ENCODE results near the gene ENO4. TPM values are rescaled to one million over a fixed set of nuclear protein-coding genes. Genes with fewer than 3 reads are reported as not detected.

The ENO4 gene
- total RNA-seq, 1 experiment from 2014 or later: 0.22 TPM

DNA sequence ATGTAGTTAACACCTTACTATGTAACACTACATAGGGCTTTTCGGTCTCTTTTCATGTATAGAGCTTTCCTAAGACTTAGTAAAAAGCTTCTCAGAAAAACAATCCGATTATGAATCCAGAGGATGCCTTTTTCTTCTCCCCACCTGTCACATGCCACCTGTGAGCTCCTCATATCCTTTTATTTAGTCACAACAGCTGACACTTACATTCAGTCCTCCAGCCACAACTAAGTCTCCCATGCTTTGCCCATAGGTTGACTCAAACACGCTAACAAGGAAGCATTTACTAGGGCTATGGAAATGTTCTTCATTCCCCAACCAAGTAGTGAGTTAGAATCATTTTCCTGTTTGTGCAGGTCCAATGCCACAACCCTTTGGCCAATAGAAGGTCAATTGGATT is 7.9 kb downstream of the ENO4 start:
- Histone ChIP-seq H4K20me1 (ENCODE audit: insufficient read depth) (no peaks in the 10 kb centered on the region), H3K4me2 (ENCODE audit: low read length) (no peak overlapping the region), H3K9ac (ENCODE audit: low read length) (no peak overlapping the region), H3K4me1 (ENCODE audit: control insufficient read depth in 1 of 2, insufficient read depth in 2 of 2, low read length in 2 of 2) (peaks cover 0 to 4% of the 10 kb centered on the region in 2 experiments; a peak in 1 of 4 replicates), H3K4me3 (replicated peaks in 1 of 2; ENCODE audit: low read depth in 1 of 2, low read length in 2 of 2) (no peak overlapping the region), H3K9me2 (ENCODE audit: insufficient read depth) (0 out of 2 replicates have a peak, but pooled peaks cover 4% of the 10 kb centered on the region), H2AFZ (ENCODE audit: low read depth, low read length, poor library complexity, severe bottlenecking) (no peak overlapping the region), H3K9me3 (ENCODE audit: control insufficient read depth in 1 of 2, insufficient read depth in 1 of 2, low read depth in 1 of 2, low read length in 2 of 2) (peaks cover 0 to 10% of the 10 kb centered on the region in 2 experiments; a peak in 1 of 4 replicates), H3K27me3 (ENCODE audit: insufficient read depth, low read length) (no peaks in the 10 kb centered on the region), H3K79me2 (ENCODE audit: insufficient read depth, low read length) (no peaks in the 10 kb centered on the region), H3K36me3 (ENCODE audit: control insufficient read depth in 1 of 2, insufficient read depth in 2 of 2, low read length in 2 of 2) (no peaks in the 10 kb centered on the region), H3K27ac (ENCODE audit: low read depth, low read length) (no peak overlapping the region)
- POLR2A ChIA-PET: no interaction called here
- intact Hi-C loops (cut with micrococcal nuclease): no loop called here
- no peak for ATAC-seq
- CTCF ChIA-PET: no interaction called here
- TF ChIP-seq EGR1 (IDR thresholded peaks at IDR 0.05; ENCODE audit: low read depth): no peak
- TF ChIP-seq, protein P1, sequence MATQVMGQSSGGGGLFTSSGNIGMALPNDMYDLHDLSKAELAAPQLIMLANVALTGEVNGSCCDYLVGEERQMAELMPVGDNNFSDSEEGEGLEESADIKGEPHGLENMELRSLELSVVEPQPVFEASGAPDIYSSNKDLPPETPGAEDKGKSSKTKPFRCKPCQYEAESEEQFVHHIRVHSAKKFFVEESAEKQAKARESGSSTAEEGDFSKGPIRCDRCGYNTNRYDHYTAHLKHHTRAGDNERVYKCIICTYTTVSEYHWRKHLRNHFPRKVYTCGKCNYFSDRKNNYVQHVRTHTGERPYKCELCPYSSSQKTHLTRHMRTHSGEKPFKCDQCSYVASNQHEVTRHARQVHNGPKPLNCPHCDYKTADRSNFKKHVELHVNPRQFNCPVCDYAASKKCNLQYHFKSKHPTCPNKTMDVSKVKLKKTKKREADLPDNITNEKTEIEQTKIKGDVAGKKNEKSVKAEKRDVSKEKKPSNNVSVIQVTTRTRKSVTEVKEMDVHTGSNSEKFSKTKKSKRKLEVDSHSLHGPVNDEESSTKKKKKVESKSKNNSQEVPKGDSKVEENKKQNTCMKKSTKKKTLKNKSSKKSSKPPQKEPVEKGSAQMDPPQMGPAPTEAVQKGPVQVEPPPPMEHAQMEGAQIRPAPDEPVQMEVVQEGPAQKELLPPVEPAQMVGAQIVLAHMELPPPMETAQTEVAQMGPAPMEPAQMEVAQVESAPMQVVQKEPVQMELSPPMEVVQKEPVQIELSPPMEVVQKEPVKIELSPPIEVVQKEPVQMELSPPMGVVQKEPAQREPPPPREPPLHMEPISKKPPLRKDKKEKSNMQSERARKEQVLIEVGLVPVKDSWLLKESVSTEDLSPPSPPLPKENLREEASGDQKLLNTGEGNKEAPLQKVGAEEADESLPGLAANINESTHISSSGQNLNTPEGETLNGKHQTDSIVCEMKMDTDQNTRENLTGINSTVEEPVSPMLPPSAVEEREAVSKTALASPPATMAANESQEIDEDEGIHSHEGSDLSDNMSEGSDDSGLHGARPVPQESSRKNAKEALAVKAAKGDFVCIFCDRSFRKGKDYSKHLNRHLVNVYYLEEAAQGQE (IDR thresholded peaks at IDR 0.05; ENCODE audit: low read depth): no peak
- TF ChIP-seq POLR2AphosphoS5 (IDR thresholded peaks at IDR 0.05; ENCODE audit: low read depth, low read length): no peak
- no peak for TF ChIP-seq TCF7L2 (IDR thresholded peaks at IDR 0.05; ENCODE audit: borderline replicate concordance, extremely low read depth, insufficient read depth, insufficient read length)
- TF ChIP-seq SIN3A (IDR thresholded peaks at IDR 0.05; ENCODE audit: low read depth): no peak
- TF ChIP-seq, protein P2, sequence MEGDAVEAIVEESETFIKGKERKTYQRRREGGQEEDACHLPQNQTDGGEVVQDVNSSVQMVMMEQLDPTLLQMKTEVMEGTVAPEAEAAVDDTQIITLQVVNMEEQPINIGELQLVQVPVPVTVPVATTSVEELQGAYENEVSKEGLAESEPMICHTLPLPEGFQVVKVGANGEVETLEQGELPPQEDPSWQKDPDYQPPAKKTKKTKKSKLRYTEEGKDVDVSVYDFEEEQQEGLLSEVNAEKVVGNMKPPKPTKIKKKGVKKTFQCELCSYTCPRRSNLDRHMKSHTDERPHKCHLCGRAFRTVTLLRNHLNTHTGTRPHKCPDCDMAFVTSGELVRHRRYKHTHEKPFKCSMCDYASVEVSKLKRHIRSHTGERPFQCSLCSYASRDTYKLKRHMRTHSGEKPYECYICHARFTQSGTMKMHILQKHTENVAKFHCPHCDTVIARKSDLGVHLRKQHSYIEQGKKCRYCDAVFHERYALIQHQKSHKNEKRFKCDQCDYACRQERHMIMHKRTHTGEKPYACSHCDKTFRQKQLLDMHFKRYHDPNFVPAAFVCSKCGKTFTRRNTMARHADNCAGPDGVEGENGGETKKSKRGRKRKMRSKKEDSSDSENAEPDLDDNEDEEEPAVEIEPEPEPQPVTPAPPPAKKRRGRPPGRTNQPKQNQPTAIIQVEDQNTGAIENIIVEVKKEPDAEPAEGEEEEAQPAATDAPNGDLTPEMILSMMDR (IDR thresholded peaks at IDR 0.05 in 2 of 3, conservative IDR thresholded peaks at IDR 0.05 in 1 of 3; ENCODE audit: borderline replicate concordance in 1 of 3, insufficient read depth in 1 of 3, low read depth in 2 of 3, low read length in 2 of 3): no peak
- TF ChIP-seq ZNF274 (IDR thresholded peaks at IDR 0.05; ENCODE audit: low read depth, low read length): no peak
- TF ChIP-seq, protein P3, sequence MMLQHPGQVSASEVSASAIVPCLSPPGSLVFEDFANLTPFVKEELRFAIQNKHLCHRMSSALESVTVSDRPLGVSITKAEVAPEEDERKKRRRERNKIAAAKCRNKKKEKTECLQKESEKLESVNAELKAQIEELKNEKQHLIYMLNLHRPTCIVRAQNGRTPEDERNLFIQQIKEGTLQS (IDR thresholded peaks at IDR 0.05): no peak
- TF ChIP-seq EZH2phosphoT487 (IDR thresholded peaks at IDR 0.05; ENCODE audit: borderline replicate concordance): no peak
- TF ChIP-seq, protein P4, sequence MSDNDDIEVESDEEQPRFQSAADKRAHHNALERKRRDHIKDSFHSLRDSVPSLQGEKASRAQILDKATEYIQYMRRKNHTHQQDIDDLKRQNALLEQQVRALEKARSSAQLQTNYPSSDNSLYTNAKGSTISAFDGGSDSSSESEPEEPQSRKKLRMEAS (IDR thresholded peaks at IDR 0.05): no peak
- TF ChIP-seq RAD21 (IDR thresholded peaks at IDR 0.05; ENCODE audit: low read depth): no peak
- RAD21 ChIA-PET (ENCODE audit: low non-redundant PET in 1 of 2, low total read pairs in 2 of 2, uncharacterized antibody in 2 of 2, unreplicated experiment in 2 of 2): no interaction called here
- no peak for DNase-seq (ENCODE audit: low read depth, low spot score)
- BruUV-seq (replicated peaks): no TSS peak

All from HCT116 (cell line).